Measurements from ENCODE around the gene D2HGDH. TPM values are rescaled to one million over a fixed set of nuclear protein-coding genes. Genes with fewer than 3 reads are reported as not detected.
"Not testable (repeated sequence)": the region's sequence is repeated elsewhere in the genome, so short reads cannot be mapped to it uniquely, and the experiment has no call there.

The D2HGDH gene
- total and polyA plus RNA-seq, 2 donors = 6.4 to 51.0 TPM

DNA sequence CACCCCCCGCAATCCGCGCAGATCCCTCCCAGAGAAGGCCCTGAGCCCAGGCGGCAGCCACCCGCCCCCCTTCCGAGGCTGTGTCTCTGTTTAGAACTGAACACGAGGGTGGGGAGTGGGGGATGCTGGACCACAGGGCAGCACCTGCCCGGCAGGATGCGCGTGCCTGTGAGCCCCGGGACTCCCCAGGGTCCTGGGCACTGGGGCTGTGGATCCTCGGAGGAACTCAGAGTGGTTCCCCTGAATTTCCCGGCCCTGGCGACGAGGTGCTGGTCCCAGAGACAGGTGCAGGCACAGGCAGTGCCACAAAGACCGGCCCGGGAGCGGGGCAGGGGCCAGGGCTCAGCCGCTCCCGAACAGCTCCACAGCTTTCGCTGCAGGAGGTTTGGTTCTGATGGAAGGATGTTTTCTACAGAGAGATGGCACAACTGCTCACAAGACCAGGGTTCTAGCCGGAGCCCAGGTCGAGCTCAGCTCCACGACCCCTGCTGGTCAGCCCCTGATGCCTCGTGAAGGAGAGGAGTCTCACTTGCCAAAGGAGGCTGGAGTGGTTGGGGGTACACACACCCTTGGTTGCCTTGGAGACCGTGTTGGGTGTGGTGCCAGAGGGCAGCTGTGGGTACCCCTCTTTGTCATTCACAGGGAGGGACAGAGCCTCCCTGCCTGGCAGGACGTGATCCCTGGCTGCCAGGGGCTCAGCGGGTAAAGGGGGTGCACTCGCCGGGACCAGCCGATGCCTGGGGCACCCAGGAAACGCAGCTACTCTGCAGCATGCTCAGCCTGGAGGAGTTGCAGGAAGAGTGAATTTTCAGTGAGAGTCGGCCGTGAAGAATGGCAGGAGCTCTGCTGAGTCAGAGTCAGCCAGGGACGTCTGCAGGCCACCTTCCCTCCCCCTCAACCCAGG is 70.1 kb downstream of the D2HGDH start:
- Histone ChIP-seq H3K4me1 (ENCODE audit: control insufficient read depth in 2 of 2, insufficient read depth in 2 of 2, low read length in 2 of 2) (peaks cover 16 to 25% of the 10 kb centered on the region in 2 donors), H3K27me3 (ENCODE audit: control insufficient read depth in 2 of 2, insufficient read depth in 1 of 2, low read length in 1 of 2) (peaks cover 2 to 31% of the 10 kb centered on the region in 2 donors), H3K27ac (ENCODE audit: low read depth in 1 of 2, low read length in 1 of 2) (no peak overlapping the region), H3K36me3 (ENCODE audit: control insufficient read depth in 2 of 2, insufficient read depth in 2 of 2, low read length in 1 of 2) (no peaks in the 10 kb centered on the region), H3K9me3 (ENCODE audit: control insufficient read depth in 2 of 2, insufficient read depth in 1 of 2, low read length in 1 of 2) (peaks cover 0 to 3% of the 10 kb centered on the region in 2 donors), H3K4me3 (ENCODE audit: low read length in 2 of 2) (peak overlapping the region; percentile 35 to 63)
- 5% methylated on average over 35 of the region's 35 CpGs for WGBS
- peak in 1 of 9 donors; percentile 49 for DNase-seq (ENCODE audit: low read depth in 6 of 9, low spot score in 9 of 9)

DNA sequence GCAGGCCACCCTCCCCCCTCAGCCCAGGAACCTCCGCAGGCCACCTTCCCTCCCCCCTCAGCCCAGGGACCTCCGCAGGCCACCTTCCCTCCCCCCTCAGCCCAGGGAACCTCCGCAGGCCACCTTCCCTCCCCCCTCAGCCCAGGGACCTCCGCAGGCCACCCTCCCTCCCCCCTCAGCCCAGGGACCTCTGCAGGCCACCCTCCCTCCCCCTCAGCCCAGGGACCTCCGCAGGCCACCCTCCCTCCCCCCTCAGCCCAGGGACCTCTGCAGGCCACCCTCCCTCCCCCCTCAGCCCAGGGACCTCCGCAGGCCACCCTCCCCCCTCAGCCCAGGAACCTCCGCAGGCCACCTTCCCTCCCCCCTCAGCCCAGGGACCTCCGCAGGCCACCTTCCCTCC is 71.8 kb downstream of the D2HGDH start:
- not testable (repeated sequence) for H3K36me3 ChIP-seq (ENCODE audit: control insufficient read depth in 2 of 2, insufficient read depth in 2 of 2, low read length in 1 of 2); H3K27ac ChIP-seq (ENCODE audit: low read depth in 1 of 2, low read length in 1 of 2); H3K4me3 ChIP-seq (ENCODE audit: low read length in 2 of 2); DNase-seq (ENCODE audit: low read depth in 6 of 9, low spot score in 9 of 9); H3K9me3 ChIP-seq (ENCODE audit: control insufficient read depth in 2 of 2, insufficient read depth in 1 of 2, low read length in 1 of 2)
- Histone ChIP-seq H3K27me3 (ENCODE audit: control insufficient read depth in 2 of 2, insufficient read depth in 1 of 2, low read length in 1 of 2) (peaks cover 2 to 35% of the 10 kb centered on the region in 2 donors), H3K4me1 (ENCODE audit: control insufficient read depth in 2 of 2, insufficient read depth in 2 of 2, low read length in 2 of 2) (peaks cover 16 to 25% of the 10 kb centered on the region in 2 donors)
- WGBS = 71% methylated on average over 3 of the region's 8 CpGs

GRCh38 chr2:241808051-241808720 is 73.8 kb downstream of the D2HGDH start:
- no peak overlapping the region for H3K4me3 ChIP-seq (ENCODE audit: low read length in 2 of 2)
- no peak overlapping the region for H3K27ac ChIP-seq (ENCODE audit: low read depth in 1 of 2, low read length in 1 of 2)
- WGBS = 81% methylated on average over 17 of the region's 17 CpGs
- H3K27me3 ChIP-seq (ENCODE audit: control insufficient read depth in 2 of 2, insufficient read depth in 1 of 2, low read length in 1 of 2) = peaks cover 2 to 22% of the 10 kb centered on the region in 2 donors
- peaks cover 16 to 27% of the 10 kb centered on the region in 2 donors for H3K4me1 ChIP-seq (ENCODE audit: control insufficient read depth in 2 of 2, insufficient read depth in 2 of 2, low read length in 2 of 2)
- peaks cover 0 to 9% of the 10 kb centered on the region in 2 donors for H3K9me3 ChIP-seq (ENCODE audit: control insufficient read depth in 2 of 2, insufficient read depth in 1 of 2, low read length in 1 of 2)
- DNase-seq (ENCODE audit: low read depth in 6 of 9, low spot score in 9 of 9) = no peak
- no peaks in the 10 kb centered on the region for H3K36me3 ChIP-seq (ENCODE audit: control insufficient read depth in 2 of 2, insufficient read depth in 2 of 2, low read length in 1 of 2)

DNA sequence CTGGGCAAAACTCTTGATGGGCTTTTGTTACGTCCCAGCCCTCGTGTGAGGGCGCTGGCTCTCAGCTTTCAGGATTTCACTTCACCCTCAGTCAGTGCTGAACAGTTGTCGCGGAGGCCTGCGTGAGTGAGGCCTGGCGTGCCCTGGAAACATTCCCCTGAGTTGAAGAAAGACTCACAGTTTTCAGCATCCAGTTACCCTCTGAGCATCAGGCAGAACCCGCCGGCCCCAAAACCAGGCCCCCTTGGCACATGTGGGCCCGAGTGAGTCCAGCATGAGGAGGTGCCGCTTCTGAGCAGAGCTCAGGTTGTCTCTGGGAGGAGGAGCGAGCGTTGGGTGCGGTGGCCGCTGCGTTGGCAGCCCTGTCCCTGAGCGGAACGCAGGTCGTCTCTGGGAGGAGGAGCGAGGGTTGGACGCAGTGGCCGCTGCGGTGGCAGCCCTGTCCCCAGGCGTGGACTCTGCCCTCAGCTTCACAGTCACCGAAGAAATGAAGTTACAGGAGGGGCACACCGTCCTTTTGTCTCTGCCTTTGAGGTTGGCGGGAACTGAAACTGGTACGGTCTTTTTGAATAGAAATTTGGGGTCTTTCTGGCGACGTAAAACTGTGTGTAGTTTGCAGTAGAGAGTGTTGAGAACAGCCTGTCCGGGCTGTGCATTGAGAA is 74.4 kb downstream of the D2HGDH start, which contains the start of gene NEU4:
Gene NEU4, plus strand, starts transcription at position 473 of the 662 bp plus-strand sequence. CDS start 5,292 bp downstream, outside the sequence.
- Histone ChIP-seq H3K4me1 (ENCODE audit: control insufficient read depth in 2 of 2, insufficient read depth in 2 of 2, low read length in 2 of 2) (peaks cover 10 to 29% of the 10 kb centered on the region in 2 donors), H3K36me3 (ENCODE audit: control insufficient read depth in 2 of 2, insufficient read depth in 2 of 2, low read length in 1 of 2) (no peaks in the 10 kb centered on the region), H3K27ac (ENCODE audit: low read depth in 1 of 2, low read length in 1 of 2) (no peak within 1 kb of the TSS), H3K9me3 (ENCODE audit: control insufficient read depth in 2 of 2, insufficient read depth in 1 of 2, low read length in 1 of 2) (peaks cover 0 to 9% of the 10 kb centered on the region in 2 donors), H3K27me3 (ENCODE audit: control insufficient read depth in 2 of 2, insufficient read depth in 1 of 2, low read length in 1 of 2) (peaks cover 2 to 18% of the 10 kb centered on the region in 2 donors), H3K4me3 (ENCODE audit: low read length in 2 of 2) (no peak within 1 kb of the TSS)
- DNase-seq (ENCODE audit: low read depth in 6 of 9, low spot score in 9 of 9) = no peak
- 94% methylated on average over 31 of the region's 31 CpGs for whole genome bisulfite sequencing

GRCh38 chr2:241809383-241810306 is 75.2 kb downstream of the D2HGDH start:
- H3K9me3 ChIP-seq (ENCODE audit: control insufficient read depth in 2 of 2, insufficient read depth in 1 of 2, low read length in 1 of 2) = peaks cover 0 to 7% of the 10 kb centered on the region in 2 donors
- peaks cover 0 to 10% of the 10 kb centered on the region in 2 donors for H3K27me3 ChIP-seq (ENCODE audit: control insufficient read depth in 2 of 2, insufficient read depth in 1 of 2, low read length in 1 of 2)
- no peak overlapping the region for H3K27ac ChIP-seq (ENCODE audit: low read depth in 1 of 2, low read length in 1 of 2)
- H3K4me1 ChIP-seq (ENCODE audit: control insufficient read depth in 2 of 2, insufficient read depth in 2 of 2, low read length in 2 of 2) = peaks cover 2 to 23% of the 10 kb centered on the region in 2 donors
- 87% methylated on average over 29 of the region's 29 CpGs for WGBS
- DNase-seq (ENCODE audit: low read depth in 6 of 9, low spot score in 9 of 9) = no peak
- H3K4me3 ChIP-seq (ENCODE audit: low read length in 2 of 2) = no peak overlapping the region
- H3K36me3 ChIP-seq (ENCODE audit: control insufficient read depth in 2 of 2, insufficient read depth in 2 of 2, low read length in 1 of 2) = no peaks in the 10 kb centered on the region

DNA sequence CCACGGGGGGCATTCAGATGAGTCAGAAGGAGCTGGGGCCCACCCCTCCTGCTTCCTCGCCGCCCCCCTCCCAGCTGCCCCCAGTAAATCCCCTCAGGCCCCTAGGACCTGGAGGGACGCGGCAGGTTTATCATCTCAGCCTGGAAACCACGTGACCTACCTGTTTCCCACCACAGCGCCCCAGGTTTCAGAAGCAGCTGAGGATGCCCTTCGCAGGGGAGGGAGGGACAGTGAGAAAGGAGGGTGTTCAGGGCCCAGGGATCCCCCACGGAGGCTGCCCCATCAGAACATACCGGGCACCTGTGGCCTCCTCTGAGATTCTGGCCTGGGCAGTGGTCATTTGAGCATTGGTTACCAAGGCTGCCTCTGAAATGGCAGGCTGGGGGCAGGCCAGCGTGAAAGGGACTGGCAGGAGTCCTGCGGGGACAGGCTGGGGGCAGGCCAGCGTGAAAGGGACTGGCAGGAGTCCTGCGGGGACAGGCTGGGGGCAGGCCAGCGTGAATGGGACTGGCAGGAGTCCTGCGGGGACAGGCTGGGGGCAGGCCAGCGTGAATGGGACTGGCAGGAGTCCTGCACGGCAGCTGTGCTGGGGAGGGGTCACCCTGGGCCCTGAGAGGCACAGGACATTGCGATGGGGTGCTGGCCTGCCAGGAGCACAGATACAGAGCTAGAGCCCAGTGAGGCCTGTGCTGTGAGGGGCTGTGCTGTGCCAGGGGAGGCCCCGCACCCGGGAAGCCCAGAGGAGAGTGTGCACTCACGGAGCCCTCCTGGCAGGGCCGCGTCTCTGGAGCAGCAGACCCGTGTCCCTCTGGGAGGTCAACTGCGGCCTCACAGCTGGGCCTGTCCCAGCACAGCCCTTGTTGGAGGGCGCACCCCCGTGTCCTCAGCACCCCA is 76.1 kb downstream of the D2HGDH start:
- H3K4me3 ChIP-seq (ENCODE audit: low read length in 2 of 2) = no peak overlapping the region
- peaks cover 0 to 8% of the 10 kb centered on the region in 2 donors for H3K27me3 ChIP-seq (ENCODE audit: control insufficient read depth in 2 of 2, insufficient read depth in 1 of 2, low read length in 1 of 2)
- H3K4me1 ChIP-seq (ENCODE audit: control insufficient read depth in 2 of 2, insufficient read depth in 2 of 2, low read length in 2 of 2) = peaks cover 0 to 20% of the 10 kb centered on the region in 2 donors
- H3K27ac ChIP-seq (ENCODE audit: low read depth in 1 of 2, low read length in 1 of 2) = no peak overlapping the region
- H3K36me3 ChIP-seq (ENCODE audit: control insufficient read depth in 2 of 2, insufficient read depth in 2 of 2, low read length in 1 of 2) = no peaks in the 10 kb centered on the region
- DNase-seq (ENCODE audit: low read depth in 6 of 9, low spot score in 9 of 9) = no peak
- H3K9me3 ChIP-seq (ENCODE audit: control insufficient read depth in 2 of 2, insufficient read depth in 1 of 2, low read length in 1 of 2) = peaks cover 0 to 7% of the 10 kb centered on the region in 2 donors
- 84% methylated on average over 28 of the region's 28 CpGs for WGBS

DNA sequence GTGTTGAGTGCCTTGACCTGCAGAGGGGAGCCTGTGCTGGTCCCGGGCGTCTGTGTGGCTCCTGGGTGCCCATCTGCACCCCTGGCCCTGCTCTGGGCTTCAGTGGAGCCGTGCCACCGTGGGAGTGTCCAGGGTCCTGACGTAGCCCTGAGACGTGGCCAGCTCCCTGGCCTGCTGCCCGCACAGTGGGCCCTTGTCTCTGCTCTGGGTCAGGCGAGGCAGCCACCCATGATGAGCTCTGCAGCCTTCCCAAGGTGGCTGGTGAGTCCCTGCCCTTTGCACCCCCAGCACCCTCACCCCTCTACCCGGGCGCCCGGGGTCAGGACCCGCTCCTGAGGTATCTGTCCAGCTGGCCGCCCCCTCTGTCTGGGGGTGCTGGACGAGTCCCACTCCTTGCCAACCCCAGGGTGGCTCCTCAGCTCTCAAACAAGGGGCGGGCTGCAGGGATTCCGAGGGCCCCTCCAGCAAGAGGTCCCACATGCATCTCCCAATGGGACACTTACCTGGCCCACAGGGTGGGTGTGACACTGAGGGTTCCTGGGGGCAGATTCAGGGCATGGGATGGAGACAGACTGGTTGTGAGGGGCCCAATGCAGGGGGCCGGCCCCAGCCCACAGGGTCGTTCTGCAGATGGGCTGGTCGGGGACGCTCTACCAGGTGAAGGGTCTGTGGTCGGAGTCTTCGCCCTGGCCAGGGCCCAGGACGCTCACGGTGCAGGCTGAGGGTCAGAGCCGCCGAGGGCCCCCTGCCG is 76.9 kb downstream of the D2HGDH start:
- no peak overlapping the region for H3K27ac ChIP-seq (ENCODE audit: low read depth in 1 of 2, low read length in 1 of 2)
- H3K36me3 ChIP-seq (ENCODE audit: control insufficient read depth in 2 of 2, insufficient read depth in 2 of 2, low read length in 1 of 2) = no peaks in the 10 kb centered on the region
- peaks cover 0 to 7% of the 10 kb centered on the region in 2 donors for H3K9me3 ChIP-seq (ENCODE audit: control insufficient read depth in 2 of 2, insufficient read depth in 1 of 2, low read length in 1 of 2)
- peaks cover 0 to 20% of the 10 kb centered on the region in 2 donors for H3K4me1 ChIP-seq (ENCODE audit: control insufficient read depth in 2 of 2, insufficient read depth in 2 of 2, low read length in 2 of 2)
- H3K4me3 ChIP-seq (ENCODE audit: low read length in 2 of 2) = no peak overlapping the region
- WGBS = 97% methylated on average over 27 of the region's 27 CpGs
- peaks cover 0 to 14% of the 10 kb centered on the region in 2 donors for H3K27me3 ChIP-seq (ENCODE audit: control insufficient read depth in 2 of 2, insufficient read depth in 1 of 2, low read length in 1 of 2)
- DNase-seq (ENCODE audit: low read depth in 6 of 9, low spot score in 9 of 9) = no peak
